ENCODE data around the gene NOC4L. TPM values are rescaled to one million over a fixed set of nuclear protein-coding genes. Genes with fewer than 3 reads are reported as not detected.

NOC4L gene
- total and polyA plus RNA-seq, 2 experiments from 2014 or later, result 42.4 to 54.7 TPM

GRCh38 chr12:132111654-132112304 is 32.5 kb upstream of the NOC4L start:
- no peak for TF ChIP-seq ZNF331 (CRISPR knock-in tag; IDR thresholded peaks at IDR 0.05; ENCODE audit: low read depth)
- TF ChIP-seq CTCF (conservative IDR thresholded peaks at IDR 0.05; ENCODE audit: low read depth in 2 of 2), result no peak
- TF ChIP-seq STAT1 (IDR thresholded peaks at IDR 0.05; ENCODE audit: unreplicated experiment), result no peak
- TF ChIP-seq NANOG (IDR thresholded peaks at IDR 0.05; ENCODE audit: borderline replicate concordance), result no peak
- TF ChIP-seq CREB1 (CRISPR knock-in tag; IDR thresholded peaks at IDR 0.05; ENCODE audit: low read depth), result no peak
- no peak for TF ChIP-seq POLR2AphosphoS5 (IDR thresholded peaks at IDR 0.05; ENCODE audit: low read depth)
- no peak for TF ChIP-seq EZH2 (IDR thresholded peaks at IDR 0.05; ENCODE audit: low read depth, unreplicated experiment)
- TF ChIP-seq ETS1 (IDR thresholded peaks at IDR 0.05), result no peak
- TF ChIP-seq EZH2phosphoT487 (IDR thresholded peaks at IDR 0.05; ENCODE audit: unreplicated experiment), result no peak
- no peak for TF ChIP-seq ZNF114 (CRISPR knock-in tag; IDR thresholded peaks at IDR 0.05)
- TF ChIP-seq ZNF462 (CRISPR knock-in tag; IDR thresholded peaks at IDR 0.05), result no peak
- H3K9me2 ChIP-seq (ENCODE audit: insufficient read depth), result no peaks in the 10 kb centered on the region
- Mint-ChIP-seq H3K27me3 (ENCODE audit: insufficient read depth, low read depth, poor library complexity) (peaks cover 14% of the 10 kb centered on the region), H3K4me1 (peaks cover 13% of the 10 kb centered on the region), H3K36me3 (ENCODE audit: low read depth) (peaks cover 38% of the 10 kb centered on the region), H3K27ac (no peak overlapping the region), H3K4me3 (no peak overlapping the region), H3K9me3 (no peaks in the 10 kb centered on the region)
- no peaks in the 10 kb centered on the region for H3K4me1 ChIP-seq (ENCODE audit: insufficient read depth)
- H3K4me3 ChIP-seq, result no peak overlapping the region
- H4K20me1 ChIP-seq (replicated peaks; ENCODE audit: insufficient read depth), result no peaks in the 10 kb centered on the region
- H3K4me2 ChIP-seq, result no peak overlapping the region
- H3K36me3 ChIP-seq (ENCODE audit: insufficient read depth), result peaks cover 6% of the 10 kb centered on the region; the same call in 1 of the 2 replicates
- no peaks in the 10 kb centered on the region; the same call in 1 of the 2 replicates for H3F3A ChIP-seq (replicated peaks; ENCODE audit: low read depth)
- H2AFZ ChIP-seq, result no peak overlapping the region
- ATAC-seq, result no peak
- DNase-seq (ENCODE audit: low spot score), result no peak
- H3K27me3 ChIP-seq (ENCODE audit: insufficient read depth), result no peaks in the 10 kb centered on the region
- no peak overlapping the region for H3K27ac ChIP-seq (ENCODE audit: low read depth)
- no peaks in the 10 kb centered on the region for H3K79me2 ChIP-seq (replicated peaks; ENCODE audit: insufficient read depth)

Measured in GM23338 (cell line).